Stomach (tissue), 9 donors: ENCODE results near the gene TLNRD1. TPM values are rescaled to one million over a fixed set of nuclear protein-coding genes. Genes with fewer than 3 reads are reported as not detected.

ENCODE experiments used
- DNase-seq, 2 donors: peaks; one replicate each; pipeline versions ENCODE4 v3.0.0 to v3.0.0-alpha.2; 2013 to 2019
- H3K27ac ChIP-seq, 5 donors: fragments of 200-600 bp in 4 of 5; sonication (generic) in 4 of 5; one replicate each; pipeline ENCODE4 v1.5.1; 2013 to 2019; ENCODE audit warnings: mild to moderate bottlenecking in 1 of 5, moderate library complexity in 1 of 5
- H3K27me3 ChIP-seq, 3 donors: fragments of 200-600 bp; sonication (generic); one replicate each; pipeline ENCODE4 v1.5.1; 2017 to 2019; ENCODE audit warnings: mixed run types in 1 of 3
- H3K36me3 ChIP-seq, 4 donors: fragments of 200-600 bp; sonication (generic); 1 replicate in 3 of 4; 2 replicates in 1 of 4; pipeline ENCODE4 v1.5.1; 2016 to 2019
- H3K4me1 ChIP-seq, 4 donors: fragments of 200-600 bp; sonication (generic); one replicate each; pipeline ENCODE4 v1.5.1; 2016 to 2019
- H3K4me3 ChIP-seq, 4 donors: fragments of 200-600 bp; sonication (generic) in 3 of 4; one replicate each; pipeline ENCODE4 v1.5.1; 2016 to 2019; ENCODE audit warnings: mild to moderate bottlenecking in 1 of 4
- H3K9me3 ChIP-seq, 4 donors: fragments of 200-600 bp; sonication (generic); one replicate each; pipeline ENCODE4 v1.5.1; 2016 to 2019
- EP300 ChIP-seq: sonication (generic); formaldehyde crosslinking; IDR thresholded peaks from one replicate; pipeline ENCODE4 v1.6.1; 2017; ENCODE audit warnings: antibody characterized with exemption
- POLR2A ChIP-seq, 4 donors: fragments of 450-650 bp; IDR thresholded peaks; one replicate each; pipeline ENCODE4 v1.6.1; 2016; ENCODE audit warnings: antibody characterized with exemption in 4 of 4, control low read depth in 2 of 4, mild to moderate bottlenecking in 1 of 4, moderate library complexity in 1 of 4
- POLR2AphosphoS5 ChIP-seq, 3 donors: sonication (generic); formaldehyde crosslinking; IDR thresholded peaks; one replicate each; pipeline ENCODE4 v1.6.1; 2016; ENCODE audit warnings: antibody characterized with exemption in 3 of 3
- WGBS, 5 donors: extraction: QIAGEN DNeasy Blood & Tissue Kit in 3 of 5; methylation state at CpG; one replicate each; pipeline versions ENCODE4 v1.1.5 to v1.1.7; 2013 to 2018; 5-methylcytosine and 5-hydroxymethylcytosine counted together
- intact Hi-C: fragments of 100-400 bp; cut with DNase I; formaldehyde crosslinking; loops from one replicate; pipeline ENCODE4 v1.15.1; 2023; ENCODE audit warnings: low total_unique reads
- polyA plus RNA-seq, 3 donors: library from polyadenylated mRNA; stranded (reverse); fragments of 200-250 nt; gene quantifications; one replicate each; pipeline ENCODE4 v1.2.3, GENCODE V29; 2013
- total RNA-seq, 5 donors: library from RNA; depleted of rRNA; stranded (reverse); fragments of >200 nt; gene quantifications; one replicate each; pipeline versions ENCODE4 v1.1.0 to v1.2.3, GENCODE V29; 2014 to 2016
- TF ChIP-seq, protein P1 (sequence below), 7 experiments: fragments of 450-650 bp in 4 of 7; fragments of 200-600 bp in 3 of 7; sonication (generic) in 3 of 7; IDR thresholded peaks; one replicate each; pipeline ENCODE4 v1.5.1; 2016 to 2019; ENCODE audit warnings: antibody characterized with exemption in 7 of 7, control low read depth in 2 of 7, mild to moderate bottlenecking in 1 of 7
- donor health status: healthy with polysubstance abuse.
- donor health status: Bipolar disorder and iron deficiency.
- donor health status: healthy.

TLNRD1 gene
- total and polyA plus RNA-seq, 8 donors, result 1.8 to 88.3 (median 10.0) TPM

DNA sequence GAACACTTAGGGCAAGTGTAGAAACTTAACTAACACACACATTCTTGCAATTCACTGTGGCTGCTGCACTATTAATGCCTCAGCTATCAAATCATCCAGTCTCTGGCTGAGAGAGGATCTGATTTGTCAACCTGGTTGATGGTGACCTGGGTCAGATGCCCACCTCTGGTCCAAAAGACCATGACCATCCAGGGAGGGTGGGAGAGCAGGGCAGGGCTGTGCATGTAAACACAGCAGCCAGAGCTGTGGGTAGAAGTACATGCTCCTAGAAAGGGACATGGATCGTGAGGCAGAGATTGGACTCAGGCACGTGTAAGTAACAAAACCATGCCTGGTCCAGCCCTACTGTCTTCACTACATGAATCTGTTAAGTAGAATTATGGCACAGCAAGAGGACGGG is 28.4 kb upstream of the TLNRD1 start:
- TF ChIP-seq, protein P1, sequence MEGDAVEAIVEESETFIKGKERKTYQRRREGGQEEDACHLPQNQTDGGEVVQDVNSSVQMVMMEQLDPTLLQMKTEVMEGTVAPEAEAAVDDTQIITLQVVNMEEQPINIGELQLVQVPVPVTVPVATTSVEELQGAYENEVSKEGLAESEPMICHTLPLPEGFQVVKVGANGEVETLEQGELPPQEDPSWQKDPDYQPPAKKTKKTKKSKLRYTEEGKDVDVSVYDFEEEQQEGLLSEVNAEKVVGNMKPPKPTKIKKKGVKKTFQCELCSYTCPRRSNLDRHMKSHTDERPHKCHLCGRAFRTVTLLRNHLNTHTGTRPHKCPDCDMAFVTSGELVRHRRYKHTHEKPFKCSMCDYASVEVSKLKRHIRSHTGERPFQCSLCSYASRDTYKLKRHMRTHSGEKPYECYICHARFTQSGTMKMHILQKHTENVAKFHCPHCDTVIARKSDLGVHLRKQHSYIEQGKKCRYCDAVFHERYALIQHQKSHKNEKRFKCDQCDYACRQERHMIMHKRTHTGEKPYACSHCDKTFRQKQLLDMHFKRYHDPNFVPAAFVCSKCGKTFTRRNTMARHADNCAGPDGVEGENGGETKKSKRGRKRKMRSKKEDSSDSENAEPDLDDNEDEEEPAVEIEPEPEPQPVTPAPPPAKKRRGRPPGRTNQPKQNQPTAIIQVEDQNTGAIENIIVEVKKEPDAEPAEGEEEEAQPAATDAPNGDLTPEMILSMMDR (IDR thresholded peaks at IDR 0.05), result no peak
- TF ChIP-seq EP300 (no peak), POLR2AphosphoS5 (IDR thresholded peaks at IDR 0.05) (no peak), POLR2A (IDR thresholded peaks at IDR 0.05) (no peak)
- intact Hi-C loops, result no loop called here
- 82 to 98% (median 94%) methylated on average over 3 of the region's 3 CpGs for WGBS, 5 donors
- no peak for DNase-seq
- peaks cover 0 to 57% (median 38%) of the 10 kb centered on the region in 4 donors for H3K36me3 ChIP-seq
- no peak overlapping the region for H3K27ac ChIP-seq
- H3K4me3 ChIP-seq, result no peak overlapping the region
- no peaks in the 10 kb centered on the region for H3K27me3 ChIP-seq
- H3K9me3 ChIP-seq, result no peaks in the 10 kb centered on the region
- H3K4me1 ChIP-seq, result peaks cover 0 to 11% (median 6%) of the 10 kb centered on the region in 4 donors

DNA sequence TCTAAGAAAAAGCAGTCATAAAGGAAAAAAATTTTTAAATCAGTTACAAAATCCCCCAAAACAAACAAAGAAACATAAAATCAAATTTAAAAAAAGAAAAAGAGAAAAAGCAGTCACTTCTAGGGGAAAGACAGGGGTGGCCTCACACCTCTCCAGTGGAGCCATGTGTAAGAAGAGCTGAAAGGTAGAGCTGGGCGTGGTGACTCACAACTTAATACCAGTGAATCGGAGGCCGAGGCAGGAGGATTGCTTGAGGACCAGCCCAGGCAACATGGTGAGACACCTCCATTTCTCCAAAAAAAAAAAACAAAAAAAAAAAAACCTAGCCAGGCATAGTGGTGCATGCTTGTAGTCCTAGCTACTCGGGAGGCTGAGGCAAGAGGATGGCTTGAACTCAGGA is 25.8 kb upstream of the TLNRD1 start:
- TF ChIP-seq EP300, result no peak
- TF ChIP-seq POLR2A (IDR thresholded peaks at IDR 0.05), result no peak
- no peak for TF ChIP-seq POLR2AphosphoS5 (IDR thresholded peaks at IDR 0.05)
- TF ChIP-seq, protein P1 (IDR thresholded peaks at IDR 0.05), result no peak
- H3K4me1 ChIP-seq, result peaks cover 15 to 25% (median 17%) of the 10 kb centered on the region in 4 donors
- intact Hi-C loops, result no loop called here
- peaks cover 4 to 57% (median 36%) of the 10 kb centered on the region in 4 donors for H3K36me3 ChIP-seq
- H3K27ac ChIP-seq, result no peak overlapping the region
- H3K4me3 ChIP-seq, result no peak overlapping the region
- no peaks in the 10 kb centered on the region for H3K27me3 ChIP-seq
- H3K9me3 ChIP-seq, result no peaks in the 10 kb centered on the region
- WGBS, 5 donors, result 95 to 99% (median 98%) methylated on average over 4 of the region's 4 CpGs
- DNase-seq, result no peak

DNA sequence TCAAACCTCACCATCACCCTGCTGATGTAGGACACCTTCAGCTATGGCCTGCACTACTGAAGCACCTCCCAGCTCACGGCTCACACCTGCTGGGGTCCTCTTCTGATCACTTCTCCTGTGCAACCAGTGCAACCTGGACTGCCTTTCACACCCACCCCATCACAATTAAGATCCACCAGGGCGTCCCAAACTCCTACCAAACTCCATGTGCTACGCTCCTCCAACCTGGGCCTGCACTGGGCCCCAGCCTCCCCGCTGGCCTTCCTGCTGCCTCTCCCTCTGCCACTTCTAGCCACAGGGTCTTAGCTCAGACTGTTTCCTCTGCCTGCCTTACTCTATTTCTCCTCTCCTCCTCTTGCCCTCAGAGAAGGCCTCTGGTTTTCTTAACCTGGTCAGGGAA is 23.9 kb upstream of the TLNRD1 start:
- 75 to 99% (median 94%) methylated on average over 4 of the region's 4 CpGs for WGBS, 5 donors
- no peak overlapping the region for H3K27ac ChIP-seq
- H3K27me3 ChIP-seq, result no peaks in the 10 kb centered on the region
- peaks cover 14 to 76% (median 54%) of the 10 kb centered on the region in 4 donors for H3K36me3 ChIP-seq
- H3K4me1 ChIP-seq, result peaks cover 15 to 21% (median 17%) of the 10 kb centered on the region in 4 donors
- no peak for TF ChIP-seq POLR2A (IDR thresholded peaks at IDR 0.05)
- TF ChIP-seq, protein P1 (IDR thresholded peaks at IDR 0.05), result no peak
- TF ChIP-seq POLR2AphosphoS5 (IDR thresholded peaks at IDR 0.05), result no peak
- no peak for TF ChIP-seq EP300
- H3K4me3 ChIP-seq, result no peak overlapping the region
- DNase-seq, result no peak
- H3K9me3 ChIP-seq, result no peaks in the 10 kb centered on the region
- intact Hi-C loops, result no loop called here

DNA sequence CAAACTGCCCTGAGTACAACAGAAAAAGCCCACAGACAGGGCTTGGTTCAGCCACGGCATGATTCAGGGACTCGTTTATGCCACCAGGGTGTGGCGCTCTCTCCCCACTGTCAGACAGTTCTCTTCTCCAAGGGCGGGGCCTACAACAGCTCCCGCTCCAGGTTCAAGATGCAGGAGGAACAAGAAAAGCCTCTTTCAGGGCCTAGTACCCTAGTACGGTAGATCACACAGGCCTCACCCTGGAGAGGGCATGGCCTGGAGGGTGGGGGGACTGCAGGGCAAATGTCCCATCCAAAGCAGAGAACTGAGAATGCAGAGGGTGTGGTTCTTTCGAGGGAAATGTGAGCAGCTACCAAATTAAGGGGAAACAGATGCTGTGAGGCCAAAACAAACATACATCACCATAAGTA is 23.1 kb upstream of the TLNRD1 start:
- Histone ChIP-seq H3K36me3 (peaks cover 14 to 77% (median 51%) of the 10 kb centered on the region in 4 donors), H3K27ac (no peak overlapping the region), H3K4me3 (no peak overlapping the region), H3K4me1 (peaks cover 15 to 21% (median 17%) of the 10 kb centered on the region in 4 donors), H3K27me3 (no peaks in the 10 kb centered on the region), H3K9me3 (no peaks in the 10 kb centered on the region)
- TF ChIP-seq POLR2AphosphoS5 (IDR thresholded peaks at IDR 0.05), result peak in 1 of 3 donors; percentile 23
- TF ChIP-seq, protein P1 (IDR thresholded peaks at IDR 0.05), result peak in 4 of 7 experiments; percentile 23 to 62 (median 42)
- TF ChIP-seq POLR2A (IDR thresholded peaks at IDR 0.05), result no peak
- no peak for TF ChIP-seq EP300
- intact Hi-C loops, result no loop called here
- WGBS, 5 donors, result 24 to 38% (median 30%) methylated on average over 7 of the region's 7 CpGs
- DNase-seq, result peak; percentile 71 to 81
